HL-60 (cell line): Measurements from ENCODE around the gene C11orf71.

ENCODE experiments used
- CTCF ChIP-seq: IDR thresholded peaks from one replicate; pipeline ENCODE4 v1.5.1; 2011; ENCODE audit warnings: low read length, control low read depth, inconsistent platforms; ENCODE audit not compliant: insufficient read depth
- GABPA ChIP-seq: IDR thresholded peaks from 2 replicates; pipeline ENCODE4 v1.6.1; 2012; ENCODE audit warnings: low read depth
- REST ChIP-seq: IDR thresholded peaks from 2 replicates; pipeline ENCODE4 v1.6.1; 2012; ENCODE audit warnings: low read depth; ENCODE audit not compliant: insufficient replicate concordance

GRCh38 chr11:114440971-114441763, 40.9 kb upstream of the C11orf71 start:
- TF ChIP-seq CTCF (no peak), REST (no peak), GABPA (no peak)
